BJ (cell line): ENCODE data around the gene SLC28A1. TPM values are rescaled to one million over a fixed set of nuclear protein-coding genes. Genes with fewer than 3 reads are reported as not detected.
"Not testable (repeated sequence)": the region's sequence is repeated elsewhere in the genome, so short reads cannot be mapped to it uniquely, and the experiment has no call there.

Source experiments
- CTCF ChIA-PET: fragments of 350-600 bp; formaldehyde crosslinking; extraction: SDS; loops from one replicate; lab custom pipeline; 2021; ENCODE audit warnings: antibody characterized with exemption, inconsistent platforms; lab: Yijun Ruan, JAX
- POLR2A ChIA-PET: fragments of 300-600 bp; sonication (Branson Sonifier 250); formaldehyde crosslinking; extraction: SDS; loops from one replicate; lab custom pipeline; 2021; ENCODE audit warnings: antibody characterized with exemption; lab: Charles Lee
- DNase-seq: peaks from one replicate; pipeline ENCODE4 v3.0.0-alpha.2; 2011; ENCODE audit warnings: low read depth
- H3K27me3 ChIP-seq: 2 replicates; pipeline ENCODE4 v1.6.0; 2011; ENCODE audit warnings: low read length; ENCODE audit not compliant: control insufficient read depth, insufficient read depth
- H3K36me3 ChIP-seq: 2 replicates; pipeline ENCODE4 v1.5.1; 2011; ENCODE audit warnings: low read length; ENCODE audit not compliant: control insufficient read depth, insufficient read depth
- H3K4me3 ChIP-seq: 2 replicates; pipeline ENCODE4 v1.5.1; 2011; ENCODE audit warnings: low read depth, mild to moderate bottlenecking, control low read depth, low read length
- polyA plus RNA-seq: library from polyadenylated mRNA; depleted of rRNA; stranded (reverse); fragments of >200 nt; gene quantifications from 2 replicates; pipeline ENCODE4 v1.2.3, GENCODE V29; 2011
- TF ChIP-seq, protein P1 (sequence below): IDR thresholded peaks from 2 replicates; pipeline ENCODE4 v1.5.1; 2011; ENCODE audit warnings: low read depth, mild to moderate bottlenecking, control low read depth, inconsistent platforms, low read length, moderate library complexity; ENCODE audit not compliant: insufficient read depth

Gene SLC28A1
- polyA plus RNA-seq, 1 experiment: 0.05 TPM

DNA sequence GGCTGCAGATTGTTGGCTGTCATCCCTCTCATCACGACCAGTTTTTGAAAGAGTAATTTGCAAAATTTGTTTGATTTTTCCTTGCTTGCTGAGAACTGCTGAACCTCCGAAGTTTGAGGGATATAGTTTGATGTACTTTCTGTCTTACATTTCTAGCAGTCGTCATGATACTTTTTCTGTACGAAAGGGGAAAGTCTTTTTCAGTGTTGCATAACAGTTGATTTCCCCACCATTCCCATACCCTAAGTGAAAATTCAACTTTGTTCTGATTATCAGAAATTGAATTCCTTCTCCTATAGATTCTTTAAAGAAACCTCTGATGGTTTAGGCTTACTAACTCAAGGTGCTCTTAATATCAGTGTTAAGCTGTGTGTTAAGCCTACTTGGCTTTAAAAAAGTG is 98.8 kb downstream of the SLC28A1 start:
- TF ChIP-seq, protein P1, sequence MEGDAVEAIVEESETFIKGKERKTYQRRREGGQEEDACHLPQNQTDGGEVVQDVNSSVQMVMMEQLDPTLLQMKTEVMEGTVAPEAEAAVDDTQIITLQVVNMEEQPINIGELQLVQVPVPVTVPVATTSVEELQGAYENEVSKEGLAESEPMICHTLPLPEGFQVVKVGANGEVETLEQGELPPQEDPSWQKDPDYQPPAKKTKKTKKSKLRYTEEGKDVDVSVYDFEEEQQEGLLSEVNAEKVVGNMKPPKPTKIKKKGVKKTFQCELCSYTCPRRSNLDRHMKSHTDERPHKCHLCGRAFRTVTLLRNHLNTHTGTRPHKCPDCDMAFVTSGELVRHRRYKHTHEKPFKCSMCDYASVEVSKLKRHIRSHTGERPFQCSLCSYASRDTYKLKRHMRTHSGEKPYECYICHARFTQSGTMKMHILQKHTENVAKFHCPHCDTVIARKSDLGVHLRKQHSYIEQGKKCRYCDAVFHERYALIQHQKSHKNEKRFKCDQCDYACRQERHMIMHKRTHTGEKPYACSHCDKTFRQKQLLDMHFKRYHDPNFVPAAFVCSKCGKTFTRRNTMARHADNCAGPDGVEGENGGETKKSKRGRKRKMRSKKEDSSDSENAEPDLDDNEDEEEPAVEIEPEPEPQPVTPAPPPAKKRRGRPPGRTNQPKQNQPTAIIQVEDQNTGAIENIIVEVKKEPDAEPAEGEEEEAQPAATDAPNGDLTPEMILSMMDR: no peak
- Histone ChIP-seq H3K4me3 (no peak overlapping the region), H3K36me3 (no peaks in the 10 kb centered on the region), H3K27me3 (no peaks in the 10 kb centered on the region)
- no peak for DNase-seq
- POLR2A ChIA-PET: interaction anchor here (0.5 kb wide), 1 partner anchor 27 kb away, joined by 17 read pairs; no protein-coding TSS in a partner anchor
- CTCF ChIA-PET: interaction anchor here (1.2 to 4.0 kb wide), 2 partner anchors 27 to 62 kb away, joined by 3 to 25 read pairs; no protein-coding TSS in a partner anchor

DNA sequence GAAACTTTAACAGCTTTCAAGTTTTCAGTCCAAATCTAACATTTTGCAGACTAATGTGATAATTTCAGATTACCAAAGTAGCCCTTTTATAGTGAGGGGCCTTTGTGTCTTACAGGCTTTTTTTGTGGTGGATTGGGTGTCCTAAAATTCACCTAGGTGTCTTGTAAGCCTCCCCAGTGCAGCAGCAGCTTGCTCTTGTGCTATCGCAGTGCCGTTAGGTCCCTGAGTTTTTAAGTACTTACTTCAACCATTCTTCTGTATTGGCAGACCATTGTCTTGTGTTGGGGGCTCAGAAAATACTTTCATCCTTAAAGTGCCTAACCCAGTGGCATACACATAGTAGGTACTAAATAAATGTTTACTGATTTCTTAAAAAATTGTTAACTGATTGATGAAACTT is 99.2 kb downstream of the SLC28A1 start:
- CTCF ChIA-PET: interaction anchor here (1.2 kb wide), 1 partner anchor 27 kb away, joined by 3 read pairs; no protein-coding TSS in a partner anchor

DNA sequence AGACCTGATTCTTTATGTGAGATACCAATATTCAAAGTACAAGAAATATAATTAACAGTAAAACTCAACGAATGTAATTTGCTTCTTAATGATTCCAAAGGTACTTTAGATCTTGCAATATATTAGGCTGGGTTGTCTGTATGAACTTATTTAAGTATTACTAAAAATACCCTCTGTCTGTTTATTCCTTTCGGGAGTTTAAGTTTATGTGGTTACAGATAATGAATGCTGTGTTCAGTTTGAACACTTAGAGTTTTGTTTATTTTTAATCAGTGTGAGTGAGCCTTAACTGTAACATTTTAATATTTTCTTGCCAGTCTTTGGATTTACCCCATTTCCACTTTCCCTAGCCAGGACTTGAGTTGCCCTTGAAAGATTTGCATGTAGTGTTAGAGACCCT is 100.7 kb downstream of the SLC28A1 start:
- TF ChIP-seq, protein P1: no peak
- Histone ChIP-seq H3K27me3 (no peaks in the 10 kb centered on the region), H3K36me3 (no peaks in the 10 kb centered on the region), H3K4me3 (no peak overlapping the region)
- ChIA-PET CTCF (no interaction called here), POLR2A (no interaction called here)
- DNase-seq: no peak

More for the DNA sequence above, 99.2 kb downstream of the SLC28A1 start:
- no peak for DNase-seq
- H3K27me3 ChIP-seq: no peaks in the 10 kb centered on the region
- POLR2A ChIA-PET: no interaction called here
- TF ChIP-seq, protein P1: no peak
- H3K4me3 ChIP-seq: no peak overlapping the region
- H3K36me3 ChIP-seq: no peaks in the 10 kb centered on the region

DNA sequence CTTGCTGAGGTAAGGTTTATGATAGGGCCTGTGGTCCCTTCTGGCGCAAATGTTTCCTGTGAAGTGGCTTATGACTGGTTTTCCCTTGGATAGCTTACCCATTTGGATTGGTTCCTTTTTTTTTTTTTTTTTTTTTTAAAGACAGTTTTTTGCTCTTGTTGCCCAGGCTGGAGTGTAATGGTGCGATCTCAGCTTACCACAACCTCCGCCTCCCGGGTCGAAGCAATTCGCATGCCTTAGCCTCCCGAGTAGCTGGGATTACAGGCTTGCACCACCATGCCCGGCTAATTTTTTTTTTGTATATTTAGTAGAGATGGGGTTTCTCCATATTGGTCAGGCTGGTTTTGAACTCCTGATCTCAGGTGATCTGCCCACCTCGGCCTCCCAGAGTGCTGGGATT is 102.9 kb downstream of the SLC28A1 start:
- DNase-seq, H3K36me3 ChIP-seq, H3K4me3 ChIP-seq, H3K27me3 ChIP-seq, POLR2A ChIA-PET: not testable (repeated sequence)
- CTCF ChIA-PET: interaction anchor here (0.7 to 2.7 kb wide), 5 partner anchors 11 to 55 kb away, joined by 3 to 8 read pairs (median 3); no protein-coding TSS in a partner anchor

DNA sequence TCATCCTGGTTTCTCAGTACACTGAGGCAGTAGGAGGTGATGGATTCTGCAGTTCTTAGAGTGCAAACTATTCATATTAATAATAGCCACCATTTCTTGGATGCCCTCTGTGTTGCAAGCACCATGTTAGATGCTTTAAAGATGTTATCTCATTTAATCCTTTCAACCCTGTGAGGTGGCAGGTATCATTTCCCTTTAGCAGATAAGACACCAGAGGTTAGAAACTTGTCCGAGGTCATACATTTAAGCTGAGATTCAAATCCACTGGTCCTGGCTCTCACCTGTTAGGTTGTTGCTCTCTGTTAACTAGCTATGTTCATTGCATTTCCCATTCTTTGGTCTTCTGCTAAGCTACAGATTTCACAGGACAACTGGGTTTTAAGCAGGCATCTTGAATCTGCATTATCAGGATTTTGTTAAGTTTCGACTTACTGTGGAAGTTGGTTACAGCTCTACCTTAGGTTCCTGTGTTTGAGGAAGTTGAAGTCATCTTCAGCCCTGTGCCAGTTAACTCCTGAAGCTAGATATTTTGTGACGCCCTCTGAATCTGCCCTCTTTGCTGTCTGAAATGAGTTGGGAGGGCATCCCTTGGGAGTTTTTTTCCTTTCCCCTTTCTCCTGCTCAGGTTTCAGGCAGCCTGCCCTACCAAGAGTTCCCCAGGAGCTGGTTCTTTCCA is 103.6 kb downstream of the SLC28A1 start:
- DNase-seq: no peak
- Histone ChIP-seq H3K4me3 (no peak overlapping the region), H3K36me3 (no peaks in the 10 kb centered on the region), H3K27me3 (no peaks in the 10 kb centered on the region)
- CTCF ChIA-PET: interaction anchor here (0.9 to 2.7 kb wide), 4 partner anchors 11 to 56 kb away, joined by 3 to 8 read pairs (median 4); no protein-coding TSS in a partner anchor
- TF ChIP-seq, protein P1: no peak
- POLR2A ChIA-PET: no interaction called here
